HEK293 (cell line): Measurements from ENCODE around the gene JTB.

Experiments
- CTCF ChIA-PET: fragments of 350-600 bp; formaldehyde crosslinking; extraction: SDS; loops from one replicate; lab custom pipeline; 2021; ENCODE audit warnings: antibody characterized with exemption; lab: Yijun Ruan, JAX
- POLR2A ChIA-PET: fragments of 300-600 bp; formaldehyde crosslinking; extraction: SDS; loops from one replicate; lab custom pipeline; 2020; ENCODE audit warnings: antibody characterized with exemption, inconsistent platforms; lab: Yijun Ruan, JAX
- H3K27ac ChIP-seq: fragments of 200-500 bp; sonication (Bioruptor generic); 2 replicates; pipeline ENCODE4 v1.5.1; 2014; ENCODE audit warnings: low read depth, low read length, control low read depth, inconsistent platforms; ENCODE audit errors: extremely low read depth
- H3K36me3 ChIP-seq, 2 experiments: fragments of 200-500 bp in 1 of 2; sonication (Bioruptor generic) in 1 of 2; 1 replicate in 1 of 2; 2 replicates in 1 of 2; pipeline ENCODE4 v1.5.1; 2014 to 2017; ENCODE audit warnings: inconsistent platforms in 2 of 2, low read length in 2 of 2; ENCODE audit not compliant: control insufficient read depth in 2 of 2, insufficient read depth in 1 of 2
- H3K4me1 ChIP-seq: fragments of 200-500 bp; sonication (Bioruptor generic); 2 replicates; pipeline ENCODE4 v1.5.1; 2014; ENCODE audit warnings: mild to moderate bottlenecking, low read length, inconsistent platforms; ENCODE audit not compliant: control insufficient read depth, insufficient read depth
- H3K4me3 ChIP-seq: 2 replicates; pipeline ENCODE4 v1.5.1; 2011; ENCODE audit warnings: low read depth, mild to moderate bottlenecking, control low read depth, low read length, moderate library complexity
- H3K9me3 ChIP-seq: fragments of 200-500 bp; sonication (Bioruptor generic); 2 replicates; pipeline ENCODE4 v1.5.1; 2014; ENCODE audit warnings: low read depth, low read length, inconsistent platforms; ENCODE audit not compliant: control insufficient read depth, insufficient read depth
- FEZF1 ChIP-seq: fragments of 450-650 bp; formaldehyde crosslinking; IDR thresholded peaks from 2 replicates; pipeline ENCODE4 v1.5.1; 2016; ENCODE audit warnings: missing biosample characterization, missing genetic modification characterization
- GFI1B ChIP-seq: fragments of 450-650 bp; formaldehyde crosslinking; IDR thresholded peaks from 2 replicates; pipeline ENCODE4 v1.5.1; 2016; ENCODE audit warnings: missing biosample characterization, missing genetic modification characterization
- GLI4 ChIP-seq: fragments of 450-650 bp; formaldehyde crosslinking; IDR thresholded peaks from 2 replicates; pipeline ENCODE4 v1.5.1; 2016; ENCODE audit warnings: missing biosample characterization, missing genetic modification characterization
- PRDM1 ChIP-seq: fragments of 450-650 bp; formaldehyde crosslinking; IDR thresholded peaks from 2 replicates; pipeline ENCODE4; 2016; ENCODE audit warnings: missing biosample characterization, missing genetic modification characterization
- ZBTB21 ChIP-seq: fragments of 450-650 bp; formaldehyde crosslinking; IDR thresholded peaks from 2 replicates; pipeline ENCODE4 v1.5.1; 2017; ENCODE audit warnings: missing biosample characterization, missing genetic modification characterization
- ZNF140 ChIP-seq: fragments of 450-650 bp; formaldehyde crosslinking; IDR thresholded peaks from 2 replicates; pipeline ENCODE4 v1.5.1; 2016; ENCODE audit warnings: missing biosample characterization, missing genetic modification characterization
- ZNF155 ChIP-seq: fragments of 450-650 bp; formaldehyde crosslinking; IDR thresholded peaks from 2 replicates; pipeline ENCODE4 v1.5.1; 2016; ENCODE audit warnings: missing biosample characterization, missing genetic modification characterization
- ZNF184 ChIP-seq: fragments of 450-650 bp; IDR thresholded peaks from 2 replicates; pipeline ENCODE4 v1.5.1; 2018; ENCODE audit warnings: missing biosample characterization, mild to moderate bottlenecking, missing genetic modification characterization
- ZNF248 ChIP-seq: fragments of 450-650 bp; formaldehyde crosslinking; IDR thresholded peaks from 2 replicates; pipeline ENCODE4 v1.5.1; 2017; ENCODE audit warnings: missing biosample characterization, missing genetic modification characterization
- ZNF341 ChIP-seq: fragments of 450-650 bp; formaldehyde crosslinking; IDR thresholded peaks from 2 replicates; pipeline ENCODE4; 2016; ENCODE audit warnings: low read depth, missing biosample characterization, missing genetic modification characterization
- ZNF354C ChIP-seq: fragments of 450-650 bp; formaldehyde crosslinking; IDR thresholded peaks from 2 replicates; pipeline ENCODE4 v1.5.1; 2016; ENCODE audit warnings: missing biosample characterization, missing genetic modification characterization, low read depth, borderline replicate concordance
- ZNF426 ChIP-seq: fragments of 450-650 bp; formaldehyde crosslinking; IDR thresholded peaks from 2 replicates; pipeline ENCODE4 v1.5.1; 2017; ENCODE audit warnings: missing biosample characterization, missing genetic modification characterization, mild to moderate bottlenecking, inconsistent platforms, moderate library complexity
- ZNF558 ChIP-seq: fragments of 450-650 bp; formaldehyde crosslinking; IDR thresholded peaks from 2 replicates; pipeline ENCODE4 v1.5.1; 2016; ENCODE audit warnings: missing biosample characterization, missing genetic modification characterization
- ZNF610 ChIP-seq: fragments of 450-650 bp; formaldehyde crosslinking; IDR thresholded peaks from 2 replicates; pipeline ENCODE4 v1.5.1; 2016; ENCODE audit warnings: missing biosample characterization, missing genetic modification characterization, borderline replicate concordance
- ZNF660 ChIP-seq: fragments of 450-650 bp; IDR thresholded peaks from 2 replicates; pipeline ENCODE4 v1.5.1; 2018; ENCODE audit warnings: missing biosample characterization, mild to moderate bottlenecking, missing genetic modification characterization
- ZNF670 ChIP-seq: fragments of 450-650 bp; formaldehyde crosslinking; IDR thresholded peaks from 2 replicates; pipeline ENCODE4 v1.5.1; 2016; ENCODE audit warnings: missing biosample characterization, missing genetic modification characterization, low read depth
- ZNF785 ChIP-seq: fragments of 450-650 bp; formaldehyde crosslinking; IDR thresholded peaks from 2 replicates; pipeline ENCODE4 v1.5.1; 2016; ENCODE audit warnings: missing biosample characterization, missing genetic modification characterization
- ZXDB ChIP-seq: fragments of 450-650 bp; formaldehyde crosslinking; IDR thresholded peaks from 2 replicates; pipeline ENCODE4 v1.5.1; 2016; ENCODE audit warnings: missing biosample characterization, missing genetic modification characterization
- TF ChIP-seq, protein P1 (sequence below): fragments of 450-650 bp; formaldehyde crosslinking; IDR thresholded peaks from 2 replicates; pipeline ENCODE4 v1.5.1; 2016; ENCODE audit warnings: missing biosample characterization, missing genetic modification characterization
- TF ChIP-seq, protein P2 (sequence below): fragments of 450-650 bp; formaldehyde crosslinking; IDR thresholded peaks from 2 replicates; pipeline ENCODE4 v1.5.1; 2016; ENCODE audit warnings: missing biosample characterization, missing genetic modification characterization
- TF ChIP-seq, protein P3 (sequence below): fragments of 450-650 bp; formaldehyde crosslinking; IDR thresholded peaks from 2 replicates; pipeline ENCODE4 v1.5.1; 2017; ENCODE audit warnings: missing biosample characterization, missing genetic modification characterization
- TF ChIP-seq, protein P4 (sequence below): fragments of 450-650 bp; formaldehyde crosslinking; optimal IDR thresholded peaks from 2 replicates; pipeline ENCODE3; 2016; ENCODE audit warnings: missing biosample characterization, mild to moderate bottlenecking, missing genetic modification characterization
- TF ChIP-seq, protein P5 (sequence below): fragments of 450-650 bp; formaldehyde crosslinking; IDR thresholded peaks from 2 replicates; pipeline ENCODE4 v1.5.1; 2016; ENCODE audit warnings: missing biosample characterization, missing genetic modification characterization

JTB gene

DNA sequence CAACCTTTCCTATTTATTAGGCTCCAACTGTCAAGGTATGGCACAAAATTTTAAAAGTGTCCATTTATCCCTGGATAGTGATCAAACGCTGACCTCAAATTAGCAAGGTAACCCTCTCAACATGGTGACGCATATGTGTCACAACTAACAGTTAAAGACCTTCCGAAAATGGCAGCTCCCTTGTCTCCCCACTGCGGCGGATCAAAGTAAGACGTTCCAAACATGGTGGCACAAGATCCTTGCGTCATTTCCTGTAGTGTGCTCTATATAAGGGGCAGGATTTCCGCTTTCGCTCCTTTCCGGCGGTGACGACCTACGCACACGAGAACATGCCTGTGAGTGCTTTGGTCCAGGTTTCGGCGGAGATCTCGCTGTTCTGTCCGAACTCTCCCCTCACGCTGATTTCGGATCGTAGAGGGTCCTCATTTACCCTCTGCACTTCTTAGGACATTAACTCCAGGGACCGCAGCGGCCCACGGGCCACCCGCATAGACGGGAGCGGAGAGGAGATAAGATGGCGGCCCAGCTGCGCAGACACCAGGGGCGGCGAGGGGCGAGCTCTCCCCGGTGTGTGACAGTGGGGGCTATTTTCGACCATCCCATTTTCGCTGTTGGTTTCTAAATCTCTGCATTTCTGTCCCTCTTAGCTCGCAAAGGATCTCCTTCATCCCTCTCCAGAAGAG lies 13.1 kb upstream of the JTB start, which contains the start of gene RPS27 (continued):
- TF ChIP-seq PRDM1 (tag by site-specific recombination) (peak; percentile 39; the same call in 1 of the 2 replicates), ZNF354C (tag by site-specific recombination) (no peak)

DNA sequence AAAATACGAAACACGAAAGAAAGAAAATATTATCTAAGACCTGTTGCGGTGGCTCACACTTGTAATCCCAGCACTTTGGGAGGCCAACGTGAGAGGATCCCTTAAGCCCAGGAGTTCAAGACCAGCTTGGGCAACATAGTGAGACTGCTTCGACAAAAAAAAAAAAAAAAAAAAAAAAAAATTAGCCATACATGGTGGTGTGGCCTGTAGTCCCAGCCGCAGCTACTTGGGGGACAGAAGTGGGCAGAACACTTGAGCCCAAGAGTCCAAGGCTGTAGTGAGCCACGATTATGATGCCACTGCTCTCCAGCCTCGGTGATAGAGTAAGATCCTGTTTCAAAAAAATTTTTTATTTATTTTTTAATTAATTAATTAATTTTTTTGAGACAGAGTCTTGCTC lies 10.1 kb upstream of the JTB start:
- POLR2A ChIA-PET = interaction anchor here (0.6 to 6.3 kb wide), 6 partner anchors 10 to 329 kb away, joined by 3 to 114 read pairs (median 8); partner anchors contain the start of genes CREB3L4, JTB and SNAPIN
- CTCF ChIA-PET = interaction anchor here (0.7 to 4.3 kb wide), 21 partner anchors 9 to 476 kb away, joined by 3 to 46 read pairs (median 10); partner anchors contain the start of genes CREB3L4, JTB, SLC27A3 and SLC39A1

DNA sequence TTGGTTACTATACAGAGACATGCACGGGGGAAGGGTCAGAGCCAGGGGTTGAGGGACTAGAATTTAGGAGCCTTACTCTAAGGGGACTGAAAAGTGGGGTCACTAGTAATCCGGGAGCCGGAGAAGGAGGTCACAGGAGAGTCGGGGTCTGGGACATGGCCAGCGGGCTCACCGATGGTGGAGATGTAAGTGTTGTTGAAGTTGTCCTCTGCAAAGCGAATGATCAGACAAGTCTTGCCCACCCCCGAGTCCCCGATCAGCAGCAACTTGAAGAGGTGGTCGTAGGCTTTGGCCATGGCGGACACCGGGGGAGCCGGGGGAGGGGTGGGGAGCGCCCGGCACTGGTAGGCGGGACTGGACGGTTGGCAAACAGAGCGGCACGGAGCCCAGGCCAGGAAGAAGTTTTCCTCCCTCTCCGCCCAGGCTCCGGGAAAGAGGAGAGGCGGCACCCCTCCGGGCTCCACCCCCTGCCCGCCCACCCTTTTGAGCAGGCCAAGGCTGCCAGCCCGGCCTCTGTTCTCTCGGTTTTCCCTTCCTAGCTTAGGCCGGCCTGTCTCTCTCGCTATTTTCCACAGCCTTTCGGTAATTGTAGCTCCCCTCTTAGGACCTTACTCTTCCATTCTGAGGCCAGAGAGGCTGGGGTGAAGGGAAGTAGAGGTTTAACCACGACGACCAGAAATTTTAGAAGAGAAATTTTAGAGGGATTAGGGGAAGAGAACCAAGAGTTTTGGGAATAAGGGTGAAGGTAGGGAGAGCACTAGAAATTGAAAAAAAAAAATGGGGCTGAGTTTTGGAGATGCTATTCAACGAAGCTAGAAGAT lies 8.7 kb upstream of the JTB start, which contains the start of gene RAB13:
Gene RAB13, minus strand, starts transcription at position 399 of the 821 bp plus-strand sequence. Its CDS starts 103 bp downstream, at position 296.
- peak within 1 kb of the TSS; percentile 59 for H3K4me3 ChIP-seq
- TF ChIP-seq ZNF248 (tag by site-specific recombination) (no peak), GLI4 (tag by site-specific recombination) (no peak), ZNF155 (tag by site-specific recombination) (no peak), ZNF670 (no peak), ZNF558 (tag by site-specific recombination) (no peak), GFI1B (tag by site-specific recombination) (no peak), ZNF660 (tag by site-specific recombination) (no peak), ZXDB (tag by site-specific recombination) (peak; percentile 14; the same call in 1 of the 2 replicates), PRDM1 (tag by site-specific recombination) (peak; percentile 83; the same call in 1 of the 2 replicates), ZNF426 (no peak), ZNF610 (tag by site-specific recombination) (0 out of 2 replicates have a peak, but pooled peaks have one; percentile 66), FEZF1 (tag by site-specific recombination) (no peak), ZNF140 (tag by site-specific recombination) (no peak), ZNF184 (no peak), ZNF341 (peak; percentile 42; the same call in 1 of the 2 replicates), ZNF785 (tag by site-specific recombination) (no peak)
- TF ChIP-seq, protein P1, sequence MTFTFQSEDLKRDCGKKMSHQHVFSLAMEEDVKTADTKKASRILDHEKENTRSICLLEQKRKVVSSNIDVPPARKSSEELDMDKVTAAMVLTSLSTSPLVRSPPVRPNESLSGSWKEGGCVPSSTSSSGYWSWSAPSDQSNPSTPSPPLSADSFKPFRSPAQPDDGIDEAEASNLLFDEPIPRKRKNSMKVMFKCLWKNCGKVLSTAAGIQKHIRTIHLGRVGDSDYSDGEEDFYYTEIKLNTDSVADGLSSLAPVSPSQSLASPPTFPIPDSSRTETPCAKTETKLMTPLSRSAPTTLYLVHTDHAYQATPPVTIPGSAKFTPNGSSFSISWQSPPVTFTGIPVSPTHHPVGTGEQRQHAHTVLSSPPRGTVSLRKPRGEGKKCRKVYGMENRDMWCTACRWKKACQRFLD = no peak
- TF ChIP-seq, protein P2, sequence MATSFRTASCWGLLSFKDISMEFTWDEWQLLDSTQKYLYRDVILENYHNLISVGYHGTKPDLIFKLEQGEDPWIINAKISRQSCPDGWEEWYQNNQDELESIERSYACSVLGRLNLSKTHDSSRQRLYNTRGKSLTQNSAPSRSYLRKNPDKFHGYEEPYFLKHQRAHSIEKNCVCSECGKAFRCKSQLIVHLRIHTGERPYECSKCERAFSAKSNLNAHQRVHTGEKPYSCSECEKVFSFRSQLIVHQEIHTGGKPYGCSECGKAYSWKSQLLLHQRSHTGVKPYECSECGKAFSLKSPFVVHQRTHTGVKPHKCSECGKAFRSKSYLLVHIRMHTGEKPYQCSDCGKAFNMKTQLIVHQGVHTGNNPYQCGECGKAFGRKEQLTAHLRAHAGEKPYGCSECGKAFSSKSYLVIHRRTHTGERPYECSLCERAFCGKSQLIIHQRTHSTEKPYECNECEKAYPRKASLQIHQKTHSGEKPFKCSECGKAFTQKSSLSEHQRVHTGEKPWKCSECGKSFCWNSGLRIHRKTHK (tag by site-specific recombination) = no peak
- TF ChIP-seq, protein P3, sequence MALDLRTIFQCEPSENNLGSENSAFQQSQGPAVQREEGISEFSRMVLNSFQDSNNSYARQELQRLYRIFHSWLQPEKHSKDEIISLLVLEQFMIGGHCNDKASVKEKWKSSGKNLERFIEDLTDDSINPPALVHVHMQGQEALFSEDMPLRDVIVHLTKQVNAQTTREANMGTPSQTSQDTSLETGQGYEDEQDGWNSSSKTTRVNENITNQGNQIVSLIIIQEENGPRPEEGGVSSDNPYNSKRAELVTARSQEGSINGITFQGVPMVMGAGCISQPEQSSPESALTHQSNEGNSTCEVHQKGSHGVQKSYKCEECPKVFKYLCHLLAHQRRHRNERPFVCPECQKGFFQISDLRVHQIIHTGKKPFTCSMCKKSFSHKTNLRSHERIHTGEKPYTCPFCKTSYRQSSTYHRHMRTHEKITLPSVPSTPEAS (tag by site-specific recombination) = no peak
- TF ChIP-seq, protein P4, sequence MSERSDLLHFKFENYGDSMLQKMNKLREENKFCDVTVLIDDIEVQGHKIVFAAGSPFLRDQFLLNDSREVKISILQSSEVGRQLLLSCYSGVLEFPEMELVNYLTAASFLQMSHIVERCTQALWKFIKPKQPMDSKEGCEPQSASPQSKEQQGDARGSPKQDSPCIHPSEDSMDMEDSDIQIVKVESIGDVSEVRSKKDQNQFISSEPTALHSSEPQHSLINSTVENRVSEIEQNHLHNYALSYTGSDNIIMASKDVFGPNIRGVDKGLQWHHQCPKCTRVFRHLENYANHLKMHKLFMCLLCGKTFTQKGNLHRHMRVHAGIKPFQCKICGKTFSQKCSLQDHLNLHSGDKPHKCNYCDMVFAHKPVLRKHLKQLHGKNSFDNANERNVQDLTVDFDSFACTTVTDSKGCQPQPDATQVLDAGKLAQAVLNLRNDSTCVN = no peak

More for the DNA sequence above, 10.1 kb upstream of the JTB start:
- TF ChIP-seq, protein P5, sequence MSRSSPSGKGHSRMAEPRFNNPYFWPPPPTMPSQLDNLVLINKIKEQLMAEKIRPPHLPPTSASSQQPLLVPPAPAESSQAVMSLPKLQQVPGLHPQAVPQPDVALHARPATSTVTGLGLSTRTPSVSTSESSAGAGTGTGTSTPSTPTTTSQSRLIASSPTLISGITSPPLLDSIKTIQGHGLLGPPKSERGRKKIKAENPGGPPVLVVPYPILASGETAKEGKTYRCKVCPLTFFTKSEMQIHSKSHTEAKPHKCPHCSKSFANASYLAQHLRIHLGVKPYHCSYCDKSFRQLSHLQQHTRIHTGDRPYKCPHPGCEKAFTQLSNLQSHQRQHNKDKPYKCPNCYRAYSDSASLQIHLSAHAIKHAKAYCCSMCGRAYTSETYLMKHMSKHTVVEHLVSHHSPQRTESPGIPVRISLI (tag by site-specific recombination) = peak; percentile 95
- TF ChIP-seq ZBTB21 (tag by site-specific recombination) = no peak
- Histone ChIP-seq H3K27ac (no peak overlapping the region), H3K4me1 (peaks cover 8% of the 10 kb centered on the region; the same call in 1 of the 2 replicates), H3K4me3 (no peak overlapping the region), H3K9me3 (no peaks in the 10 kb centered on the region), H3K36me3 (peaks cover 16 to 33% of the 10 kb centered on the region in 2 experiments)

More for the DNA sequence above, 8.7 kb upstream of the JTB start, which contains the start of gene RAB13:
- H3K9me3 ChIP-seq = no peaks in the 10 kb centered on the region
- ChIA-PET POLR2A (interaction anchor here (0.6 to 6.3 kb wide), 10 partner anchors 9 to 327 kb away, joined by 3 to 114 read pairs (median 4); partner anchors contain the start of genes CREB3L4, CRTC2, DENND4B and INTS3), CTCF (interaction anchor here (0.6 to 4.3 kb wide), 54 partner anchors 8 to 675 kb away, joined by 3 to 46 read pairs (median 5); partner anchors contain the start of genes CHTOP, CREB3L4, CRTC2 and DENND4B)
- H3K36me3 ChIP-seq = peaks cover 7 to 32% of the 10 kb centered on the region in 2 experiments
- H3K27ac ChIP-seq = peak within 1 kb of the TSS; percentile 68
- H3K4me1 ChIP-seq = peaks cover 8% of the 10 kb centered on the region; the same call in 1 of the 2 replicates
